ENCODE measurements around the gene REPS1.
"Not testable (repeated sequence)": the region's sequence is repeated elsewhere in the genome, so short reads cannot be mapped to it uniquely, and the experiment has no call there.

REPS1 gene

DNA sequence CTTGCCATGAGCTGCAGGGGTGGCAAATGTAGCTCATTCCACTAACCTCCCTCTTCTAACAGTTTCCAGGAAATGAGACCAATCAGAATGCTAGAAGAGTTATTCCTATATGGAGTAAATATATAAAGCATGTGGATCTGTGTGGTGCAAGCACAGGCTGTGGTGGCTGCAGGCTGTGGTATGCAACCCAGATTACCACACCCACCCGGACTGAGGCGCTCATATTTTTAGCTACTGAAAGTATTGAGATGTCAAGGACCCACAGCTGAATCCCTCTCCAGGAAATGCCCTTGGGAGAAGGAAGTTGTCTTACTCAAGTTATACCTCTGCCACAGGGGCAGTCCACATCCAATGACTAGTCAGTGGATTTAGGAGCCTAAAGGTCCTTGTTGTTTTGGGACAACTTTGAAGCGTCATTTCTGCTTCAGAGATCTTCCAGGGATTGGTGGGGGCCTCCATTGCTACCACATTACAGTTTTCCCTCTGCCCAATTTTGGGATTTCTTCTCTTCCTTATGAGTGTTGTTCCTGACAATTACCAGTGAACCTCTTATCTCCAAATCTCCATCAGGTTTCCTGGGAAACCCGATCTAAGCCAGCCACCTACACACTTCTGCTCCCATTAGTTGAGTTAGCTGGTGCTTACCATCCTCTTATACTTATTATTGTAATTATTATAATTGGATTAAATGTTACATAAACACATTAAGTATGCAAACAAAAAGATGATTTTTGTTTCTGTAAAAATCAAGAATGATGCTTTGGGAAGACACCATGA lies 12.1 kb upstream of the REPS1 start:
- peak; percentile 24 for DNase-seq

- no peak for DNase-seq
Measured at GRCh38 chr6:138997136-138997535, 9.1 kb upstream of the REPS1 start.

GRCh38 chr6:138996524-138996923 lies 8.5 kb upstream of the REPS1 start:
- DNase-seq: no peak

DNA sequence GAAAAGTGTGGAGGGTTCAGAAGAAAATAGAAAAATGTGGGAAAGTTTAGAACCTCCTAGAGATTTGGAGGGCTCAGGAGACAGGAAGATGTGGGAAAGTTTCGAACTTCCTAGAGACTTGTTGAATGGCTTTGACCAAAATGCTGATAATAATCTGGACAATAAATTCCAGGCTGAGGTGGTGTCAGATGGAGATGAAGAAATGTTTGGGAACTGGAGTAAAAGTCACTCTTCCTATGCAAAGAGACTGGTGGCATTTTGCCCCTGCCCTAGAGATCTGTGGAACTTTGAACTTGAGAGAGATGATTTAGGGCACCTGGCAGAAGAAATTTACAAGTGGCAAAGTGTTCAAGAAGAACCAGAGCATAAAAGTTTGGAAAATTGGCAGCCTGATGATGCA lies 5.4 kb upstream of the REPS1 start:
- not testable (repeated sequence) for DNase-seq

DNA sequence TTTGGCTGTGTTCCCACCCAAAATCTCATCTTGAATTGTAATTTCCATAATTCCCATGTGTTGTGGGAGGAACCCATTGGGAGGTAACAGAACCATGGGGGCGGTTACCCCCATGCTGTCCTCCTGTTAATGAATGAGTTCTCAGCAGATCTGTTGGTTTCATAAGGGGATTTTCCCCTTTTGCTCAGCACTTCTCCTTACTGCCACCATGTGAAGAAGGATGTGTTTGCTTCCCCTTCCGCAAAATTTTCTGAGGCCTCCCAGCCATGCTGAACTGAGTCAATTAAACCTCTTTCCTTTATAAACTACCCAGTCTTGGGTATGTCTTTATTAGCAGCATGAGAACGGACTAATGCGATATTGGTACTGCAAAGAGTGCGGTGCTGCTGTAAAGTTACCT lies 4.9 kb upstream of the REPS1 start:
- DNase-seq: peak; percentile 70

DNA sequence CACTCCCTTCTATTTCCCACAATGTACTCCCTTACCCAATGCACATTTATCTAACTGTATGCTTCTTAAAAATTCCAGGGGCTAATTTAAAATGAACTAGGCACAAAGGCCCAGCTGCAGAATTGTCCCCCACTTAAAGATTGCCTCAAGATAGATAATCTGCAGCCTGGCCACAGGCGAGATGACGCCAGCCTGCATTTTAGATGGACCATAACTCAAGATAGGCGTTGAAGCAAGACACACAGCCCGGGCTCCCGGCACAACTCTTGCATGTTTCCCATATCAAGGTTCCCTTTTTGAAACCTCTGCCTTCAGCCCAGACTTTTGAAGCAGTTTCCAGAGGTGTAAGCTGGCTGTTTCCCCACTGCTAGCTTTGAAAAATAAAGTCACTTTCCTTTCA lies 3.2 kb upstream of the REPS1 start:
- peak; percentile 34 for DNase-seq

- DNase-seq: no peak
Measured at GRCh38 chr6:138989098-138989983, 1.3 kb upstream of the REPS1 start.

GRCh38 chr6:138988469-138988834 lies 399 bp upstream of the REPS1 start:
- no peak for DNase-seq

DNA sequence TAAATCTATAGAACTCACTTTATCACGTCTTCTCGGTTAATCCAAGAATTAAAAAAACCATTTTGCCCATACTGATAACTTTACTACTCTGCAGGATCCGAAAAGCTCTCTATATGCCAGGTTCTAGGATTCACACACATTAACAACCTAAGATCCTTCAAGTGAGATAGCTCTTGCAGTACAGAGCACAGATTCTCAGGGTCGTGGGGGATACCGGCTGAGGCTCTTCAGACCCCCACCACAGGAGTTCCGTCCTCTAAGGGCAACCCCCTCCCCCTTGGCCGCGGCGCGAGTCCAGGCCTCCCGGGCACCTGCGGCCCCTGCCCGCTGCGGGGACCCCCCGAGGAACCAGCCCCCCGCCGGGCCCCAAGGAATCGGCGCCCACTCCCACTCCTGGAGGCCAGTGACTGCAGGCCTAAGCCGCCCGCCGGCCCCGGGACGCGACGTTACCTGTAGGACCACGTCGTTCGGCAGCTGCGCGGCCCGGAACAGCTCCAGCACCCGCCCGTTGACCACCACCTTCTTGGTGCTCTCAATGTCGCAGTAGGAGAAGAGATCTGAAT lies 892 bp downstream of the REPS1 start:
- no peak for DNase-seq

GRCh38 chr6:138986578-138986977 lies 1.5 kb downstream of the REPS1 start:
- DNase-seq: peak; percentile 38

DNA sequence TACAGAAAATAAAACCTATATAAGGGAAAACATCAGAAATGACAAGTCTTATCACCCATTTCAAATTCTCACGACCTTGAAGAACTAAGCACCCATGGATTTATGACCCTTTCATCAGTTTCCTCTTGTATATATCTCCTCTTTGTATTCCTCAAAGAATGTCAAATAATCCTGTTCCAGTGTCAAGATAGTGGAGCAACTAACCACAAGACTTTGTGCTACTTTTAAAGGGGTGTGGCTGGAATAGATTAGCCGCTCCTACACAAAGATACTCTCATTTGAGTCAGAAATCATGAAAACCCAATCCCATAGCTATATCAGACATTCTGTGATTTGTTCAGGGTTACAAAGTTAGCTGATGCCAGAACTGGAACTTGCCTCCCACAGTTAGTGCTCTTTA lies 6.6 kb downstream of the REPS1 start:
- no peak for DNase-seq

DNA sequence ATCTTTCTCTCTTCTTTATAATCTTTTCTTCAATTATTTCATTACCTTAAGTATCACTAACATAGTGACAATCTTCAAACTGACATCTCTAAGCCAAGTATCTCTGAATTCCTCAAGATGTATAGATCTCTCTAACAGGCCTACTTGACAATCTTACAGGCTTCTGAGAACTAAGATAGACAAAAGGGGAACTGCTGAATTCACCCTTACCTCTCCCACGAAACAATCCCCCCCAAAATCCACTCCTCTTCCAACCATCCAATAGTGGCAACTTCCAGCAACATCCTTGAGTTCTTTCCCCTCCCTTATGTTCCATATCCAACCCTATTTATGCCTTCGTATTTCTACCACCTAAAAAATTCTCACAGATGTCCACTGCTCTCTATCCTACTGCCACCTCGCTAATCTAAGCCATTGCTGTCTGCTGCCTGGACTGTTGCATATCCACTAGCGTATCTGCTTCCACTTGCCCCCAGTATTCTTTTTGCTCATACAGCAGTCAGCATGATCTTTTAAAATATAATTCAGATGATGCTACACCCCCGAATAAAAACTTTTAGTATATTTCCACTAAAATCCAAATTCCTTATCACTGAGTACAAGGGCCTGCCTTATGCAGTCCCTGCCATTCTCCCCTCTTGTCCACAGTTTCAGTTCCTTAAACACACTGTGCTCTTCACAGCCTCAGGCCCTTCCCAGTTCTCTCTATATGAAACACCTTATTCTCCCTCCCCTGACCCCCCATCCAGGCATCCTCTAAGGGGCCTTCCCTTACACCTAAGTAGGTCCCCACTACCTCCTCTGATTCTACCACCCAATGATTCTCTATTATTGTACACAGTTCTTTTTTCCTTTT lies 8.0 kb downstream of the REPS1 start:
- DNase-seq: peak; percentile 51

GRCh38 chr6:138979365-138979764 lies 8.7 kb downstream of the REPS1 start:
- DNase-seq: no peak

- no peak for DNase-seq
Measured at GRCh38 chr6:138978229-138978628, 9.8 kb downstream of the REPS1 start.

- no peak for DNase-seq
Measured at GRCh38 chr6:138977646-138978167, 10.3 kb downstream of the REPS1 start.

- no peak for DNase-seq
Measured at GRCh38 chr6:138977242-138977641, 10.8 kb downstream of the REPS1 start.

- no peak for DNase-seq
Measured at GRCh38 chr6:138975815-138976214, 12.2 kb downstream of the REPS1 start.

DNA sequence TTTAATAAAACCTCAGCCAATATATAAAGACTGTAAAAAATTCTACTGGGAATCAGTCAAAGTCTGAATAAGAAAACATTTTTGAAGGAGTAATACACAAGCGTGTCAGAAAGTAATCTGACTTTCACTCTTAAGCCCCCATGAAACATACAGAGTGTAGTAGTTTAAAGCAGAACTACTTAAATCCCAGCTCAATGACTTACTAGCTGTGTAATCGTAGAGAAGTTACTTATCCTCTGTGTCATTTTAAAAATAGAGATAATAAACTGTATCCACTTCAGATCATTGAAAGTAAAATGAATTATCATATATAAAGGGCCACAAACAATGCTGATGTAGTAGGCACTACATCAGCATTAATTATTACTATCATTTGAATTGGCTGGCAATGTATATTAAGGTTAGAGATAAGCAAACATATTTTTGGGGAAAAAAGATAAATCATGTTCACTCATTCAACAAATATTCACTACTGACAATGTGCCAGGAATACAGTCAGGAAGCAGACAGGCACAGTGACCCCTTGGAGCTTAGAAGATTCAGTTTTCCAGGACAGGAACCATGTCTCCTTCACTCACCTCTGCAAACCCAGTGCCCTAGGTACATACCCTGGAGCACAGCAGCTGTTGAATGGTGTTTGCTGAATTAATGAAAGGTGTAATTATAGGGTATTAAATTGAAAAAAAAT lies 14.4 kb downstream of the REPS1 start:
- DNase-seq: peak; percentile 24

DNA sequence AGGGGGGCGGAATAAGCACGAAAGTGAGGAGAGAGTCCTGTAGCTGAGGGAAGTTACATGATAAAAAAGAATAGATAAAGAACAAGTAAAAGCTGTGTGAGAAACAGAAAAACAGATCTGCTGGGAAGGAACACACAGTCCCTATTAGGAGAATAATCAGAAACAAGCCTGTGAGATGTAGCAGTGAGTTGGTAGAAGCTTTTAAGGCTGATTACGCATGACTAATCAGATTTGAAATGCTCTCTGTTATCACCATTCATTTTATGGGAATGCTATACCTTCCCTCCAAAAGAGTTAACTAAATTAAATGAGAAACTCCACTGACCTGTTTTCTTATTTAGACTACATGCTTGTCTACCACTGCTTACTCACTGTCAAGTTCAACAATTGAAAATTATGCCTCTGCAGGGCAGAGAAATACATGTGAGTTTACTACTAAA lies 15.8 kb downstream of the REPS1 start:
- no peak for DNase-seq

- DNase-seq: peak; percentile 21
Measured at GRCh38 chr6:138971601-138972000, 16.5 kb downstream of the REPS1 start.

GRCh38 chr6:138970856-138971425 lies 17.1 kb downstream of the REPS1 start:
- DNase-seq: peak; percentile 84

DNA sequence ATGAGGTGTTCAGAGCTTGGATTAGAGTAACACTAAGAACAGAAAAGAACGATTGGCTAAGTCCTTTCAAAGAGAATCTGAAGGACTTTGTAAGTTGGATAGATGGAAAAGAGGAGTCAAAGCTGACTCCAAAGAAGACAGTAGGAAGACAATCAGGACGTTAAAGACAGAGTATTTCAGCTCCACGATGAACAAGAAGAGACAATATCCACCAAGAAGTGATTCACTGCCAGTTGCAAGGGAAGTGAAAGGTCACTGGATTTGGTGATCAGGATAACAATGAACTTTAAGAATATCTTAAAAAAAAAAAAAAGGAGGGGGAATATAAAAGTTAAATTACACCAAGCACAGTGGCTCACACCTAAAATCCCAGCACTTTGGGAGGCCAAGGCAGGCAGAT lies 17.9 kb downstream of the REPS1 start:
- peak; percentile 39 for DNase-seq
